DMS 273 (cell line): ENCODE results near the gene WDFY4.

Experiments used
- DNase-seq: peaks from one replicate; lab custom pipeline; 2025; ENCODE audit not compliant: unreplicated experiment; lab: John Stamatoyannopoulos, UW

WDFY4 gene

DNA sequence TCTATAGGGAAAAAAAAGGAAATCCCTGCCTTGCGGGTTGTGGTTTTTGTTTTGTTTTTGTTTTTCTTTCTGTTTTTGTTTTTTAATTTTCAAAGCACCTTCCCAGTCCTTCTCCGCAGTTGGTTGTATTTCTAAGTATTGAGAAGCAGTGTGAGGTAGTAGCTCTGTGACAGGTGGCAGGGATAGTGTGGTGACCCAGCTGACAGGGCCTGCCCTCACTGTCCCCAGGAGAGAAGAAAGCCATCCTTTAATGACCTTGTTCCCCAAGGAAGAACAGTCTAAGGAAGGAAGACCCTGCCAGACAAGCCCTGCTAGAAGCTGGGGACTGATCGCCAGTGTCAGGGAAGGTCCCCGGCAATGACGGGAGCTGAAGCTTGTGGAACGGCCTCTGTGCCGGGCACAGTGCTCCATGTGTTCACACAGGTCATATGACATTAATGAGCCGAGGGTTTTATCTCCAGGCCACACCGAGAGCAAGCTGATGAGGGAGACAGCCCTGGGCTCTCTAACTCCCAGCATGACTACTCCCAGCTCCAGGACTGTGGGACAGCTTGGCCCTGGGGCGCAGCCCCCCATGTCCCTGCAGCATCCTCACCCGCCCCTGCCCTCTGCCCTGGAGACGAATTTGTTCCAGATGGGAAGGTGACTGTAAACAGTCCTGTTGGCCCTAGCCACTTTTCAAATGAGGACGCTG, 324.0 kb downstream of the WDFY4 start:
- no peak for DNase-seq

DNA sequence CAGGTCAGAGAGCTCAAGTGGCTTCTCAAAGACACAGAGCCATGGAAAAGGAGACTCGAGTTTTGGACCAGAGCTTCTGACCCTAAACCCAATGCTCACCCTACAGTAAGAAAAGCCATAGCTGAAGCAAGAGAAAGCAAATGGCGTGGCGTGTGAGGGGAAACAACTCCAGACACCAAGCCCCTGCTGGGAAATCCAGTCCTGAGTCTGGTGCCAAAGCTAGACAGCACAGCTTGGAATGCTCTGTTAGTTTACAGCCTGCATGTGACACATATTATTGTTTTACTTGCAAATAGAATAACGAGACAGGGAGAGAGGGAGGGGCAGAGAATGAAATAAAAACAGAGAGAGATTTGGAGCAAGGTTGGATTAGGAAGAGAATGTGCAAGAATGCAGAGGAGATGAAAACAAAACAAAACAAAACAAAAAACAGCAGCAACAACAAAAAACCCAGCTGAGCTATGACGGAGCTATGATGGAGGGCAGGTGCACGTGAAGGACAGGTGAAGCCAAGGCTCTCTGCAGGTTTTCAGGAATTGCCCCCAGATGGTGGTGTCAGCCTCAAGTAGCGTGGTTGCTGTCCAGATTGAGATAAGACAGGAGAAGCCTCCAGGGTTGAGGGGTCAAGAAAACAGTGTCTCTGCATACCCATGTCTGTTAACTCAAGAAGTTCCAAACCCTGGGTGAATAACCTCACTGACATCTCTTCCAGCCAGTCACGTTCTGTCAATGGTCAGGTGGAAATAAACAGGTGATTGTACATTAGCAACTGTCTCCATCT, 324.7 kb downstream of the WDFY4 start:
- no peak for DNase-seq

DNA sequence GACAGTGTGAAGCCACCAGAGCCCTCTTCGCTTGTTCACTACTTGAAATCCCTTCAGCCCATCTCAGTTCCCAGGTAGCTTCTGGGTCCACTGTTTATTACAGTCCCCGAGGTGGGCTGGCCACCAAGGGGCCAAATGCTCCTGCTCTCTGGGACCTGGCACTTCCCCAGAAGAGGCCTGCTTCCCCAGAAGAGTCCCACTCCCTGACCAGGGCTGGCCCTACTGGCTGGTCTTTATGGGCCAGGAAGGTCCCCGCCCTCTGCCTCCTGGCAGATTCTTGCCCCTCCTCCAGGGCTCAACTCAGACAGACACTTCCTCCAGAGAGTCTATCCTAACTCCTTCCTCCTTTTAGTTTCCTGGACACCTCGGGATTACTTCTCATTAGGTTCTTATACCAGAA, 325.6 kb downstream of the WDFY4 start:
- no peak for DNase-seq

GRCh38 chr10:49010865-49011264, 326.2 kb downstream of the WDFY4 start:
- DNase-seq: no peak

DNA sequence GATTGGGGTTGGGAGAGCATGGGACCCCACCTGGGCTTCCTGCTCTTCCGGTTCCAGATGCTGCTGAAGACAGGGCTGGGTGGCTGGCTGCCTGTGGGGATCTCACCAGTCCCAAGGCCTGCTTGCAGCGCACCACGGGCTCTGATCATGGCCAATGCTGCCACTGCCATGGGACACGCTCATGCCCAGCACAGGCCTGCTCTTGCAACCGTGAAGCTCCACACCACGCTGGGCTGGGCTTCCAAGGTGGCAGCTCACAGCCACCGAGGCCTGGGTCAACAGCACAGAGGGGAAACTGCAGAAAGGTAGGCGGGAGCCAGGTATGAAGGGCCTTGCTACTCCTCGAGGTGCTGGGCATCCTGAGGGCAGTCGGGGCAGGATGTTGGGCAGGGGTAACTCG, 327.1 kb downstream of the WDFY4 start:
- no peak for DNase-seq

GRCh38 chr10:49012603-49013002, 327.9 kb downstream of the WDFY4 start:
- DNase-seq: no peak

DNA sequence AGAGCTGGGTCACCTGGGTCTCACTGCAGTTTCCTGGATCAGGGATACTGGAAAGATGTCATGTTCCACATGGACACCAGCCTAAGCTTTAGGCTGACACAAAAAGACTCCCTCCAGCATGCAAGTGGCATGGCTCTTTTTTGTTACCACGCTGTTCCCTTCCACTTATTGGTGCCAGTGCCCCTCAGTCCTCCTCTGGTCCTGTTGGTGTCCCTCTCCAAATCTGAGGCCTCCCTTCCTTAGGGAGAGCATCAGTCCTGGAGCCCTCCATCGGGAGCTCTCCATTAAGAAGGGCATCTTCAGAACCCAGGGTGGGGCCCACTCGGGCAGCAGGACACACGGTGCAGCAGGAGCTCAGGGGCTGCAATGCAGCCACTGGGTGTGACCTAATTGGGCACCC, 331.0 kb downstream of the WDFY4 start:
- no peak for DNase-seq

DNA sequence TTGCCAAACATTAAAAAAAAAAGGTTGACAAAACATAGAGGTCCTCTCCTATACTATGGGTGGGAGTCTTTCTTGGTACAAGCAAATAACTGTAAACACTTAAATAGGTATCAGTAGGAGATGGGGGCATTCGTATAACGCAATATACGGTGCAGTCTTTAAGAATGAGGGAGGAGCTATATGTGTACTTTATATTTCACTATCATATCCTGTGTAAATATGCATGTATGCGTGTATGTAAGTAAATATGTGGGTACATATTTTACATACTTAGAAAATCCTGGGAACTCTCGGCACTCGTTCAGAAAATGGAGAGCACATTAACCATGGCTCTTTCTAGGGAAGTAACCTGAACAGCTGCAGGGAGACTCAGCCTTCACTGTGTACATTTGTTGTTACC, 337.0 kb downstream of the WDFY4 start:
- DNase-seq: no peak

- DNase-seq: no peak
Measured at GRCh38 chr10:49023071-49023470, 338.4 kb downstream of the WDFY4 start.

DNA sequence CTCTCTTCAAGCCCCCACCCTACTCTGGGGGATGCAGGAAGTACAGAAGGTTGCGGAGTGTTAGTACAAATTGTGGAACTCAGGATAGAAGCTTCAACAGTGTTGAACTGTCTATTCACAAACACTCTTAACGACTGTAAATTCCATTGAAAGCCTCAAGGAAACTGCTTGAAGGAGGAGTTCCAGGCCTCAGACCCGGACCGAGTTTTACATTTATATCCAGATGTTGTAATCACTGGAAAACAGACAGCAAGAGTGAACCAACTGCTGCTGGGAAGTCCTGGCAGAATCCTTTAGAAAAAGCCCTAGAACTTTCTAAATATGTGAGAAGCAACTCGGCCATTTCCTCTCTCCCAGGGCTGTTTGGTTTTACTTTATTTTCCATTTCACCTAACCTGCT, 339.1 kb downstream of the WDFY4 start:
- no peak for DNase-seq

- no peak for DNase-seq
Measured at GRCh38 chr10:49024484-49024883, 339.8 kb downstream of the WDFY4 start.

- no peak for DNase-seq
Measured at GRCh38 chr10:49025347-49025983, 340.8 kb downstream of the WDFY4 start.

DNA sequence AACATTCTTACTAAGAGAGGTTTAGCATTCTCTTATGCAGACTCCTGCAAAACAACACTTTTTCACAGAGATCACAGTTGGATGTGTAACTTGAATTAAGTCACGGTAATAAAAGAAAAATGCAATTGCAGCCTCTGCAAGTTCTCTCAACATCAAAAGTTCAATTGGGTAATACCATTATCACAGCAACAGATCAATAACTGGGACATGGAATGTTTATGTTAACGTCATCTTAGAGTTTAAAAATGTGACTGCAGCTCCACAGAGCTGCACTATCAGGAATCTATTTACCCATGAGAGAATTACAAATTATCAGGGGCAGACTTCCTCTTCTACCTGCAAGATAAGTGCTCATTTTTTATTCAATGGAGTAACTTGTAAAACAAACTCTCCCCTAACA, 344.0 kb downstream of the WDFY4 start:
- no peak for DNase-seq

DNA sequence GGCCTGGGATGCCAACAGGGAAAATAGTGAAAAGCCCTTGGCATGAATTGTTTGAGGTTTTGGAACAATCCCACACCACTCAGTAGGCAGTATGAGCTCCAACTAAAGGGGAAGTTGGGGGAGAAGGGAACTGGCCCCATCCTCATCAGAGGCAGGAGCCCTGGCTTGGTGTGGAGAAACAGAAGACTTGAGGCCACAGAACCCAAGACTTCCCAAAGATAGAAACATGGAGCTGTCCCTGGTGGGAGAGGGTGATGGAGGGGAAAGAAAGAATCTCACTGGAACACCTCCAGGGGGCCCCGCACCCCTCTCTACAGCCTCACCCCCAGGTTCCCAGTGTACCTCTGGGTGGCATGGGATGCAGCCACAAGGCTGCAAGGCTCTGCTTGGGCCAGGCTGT, 345.0 kb downstream of the WDFY4 start:
- DNase-seq: no peak
